SK-N-SH treated with all-trans-retinoic acid at 6 μM for 48 hours (cell line): ENCODE data around the gene SNRNP25.

Experiments used
- ATAC-seq: fragments of 200-7000 bp; cut with Tn5 transposase; 3 replicates; pipeline ENCODE4 v1.9.1; 2020; ENCODE audit warnings: mild to moderate bottlenecking, moderate library complexity
- ARNTL ChIP-seq: fragments of 450-650 bp; formaldehyde crosslinking; IDR thresholded peaks from 2 replicates; pipeline ENCODE4 v1.5.0; 2020; ENCODE audit warnings: low read depth, mild to moderate bottlenecking, moderate library complexity, borderline replicate concordance
- BACH2 ChIP-seq: fragments of 250-450 bp; sonication (Bioruptor Pico); IDR thresholded peaks from 2 replicates; pipeline ENCODE4 v1.9.0; 2021; ENCODE audit warnings: mild to moderate bottlenecking, borderline replicate concordance
- CSDC2 ChIP-seq: fragments of 250-450 bp; sonication (Bioruptor Pico); IDR thresholded peaks from 2 replicates; pipeline ENCODE4 v1.5.0; 2020; ENCODE audit warnings: mild to moderate bottlenecking, moderate library complexity
- ESRRG ChIP-seq: fragments of 250-450 bp; sonication (Bioruptor Pico); IDR thresholded peaks from 2 replicates; pipeline ENCODE4 v1.6.1; 2021; ENCODE audit warnings: mild to moderate bottlenecking
- GLIS3 ChIP-seq: fragments of 250-450 bp; sonication (Bioruptor Pico); IDR thresholded peaks from 2 replicates; pipeline ENCODE4 v1.5.0; 2020; ENCODE audit warnings: mild to moderate bottlenecking, moderate library complexity
- ISL1 ChIP-seq: fragments of 250-450 bp; sonication (Bioruptor Pico); IDR thresholded peaks from 2 replicates; pipeline ENCODE4 v2.1.2; 2022; ENCODE audit warnings: mild to moderate bottlenecking, moderate library complexity
- PPARA ChIP-seq: fragments of 250-450 bp; sonication (Bioruptor Pico); IDR thresholded peaks from 2 replicates; pipeline ENCODE4 v1.5.0; 2020; ENCODE audit warnings: mild to moderate bottlenecking, borderline replicate concordance
- RARB ChIP-seq: fragments of 250-450 bp; sonication (Bioruptor Pico); IDR thresholded peaks from 2 replicates; pipeline ENCODE4 v1.8.0; 2021; ENCODE audit warnings: mild to moderate bottlenecking, moderate library complexity
- SNAI2 ChIP-seq: fragments of 250-450 bp; sonication (Bioruptor Pico); IDR thresholded peaks from 2 replicates; pipeline ENCODE4 v1.5.0; 2020; ENCODE audit warnings: mild to moderate bottlenecking, moderate library complexity
- TOX ChIP-seq: fragments of 250-450 bp; sonication (Bioruptor Pico); IDR thresholded peaks from 2 replicates; pipeline ENCODE4 v1.8.0; 2021; ENCODE audit warnings: mild to moderate bottlenecking, moderate library complexity, borderline replicate concordance
- ZC3H10 ChIP-seq: fragments of 250-450 bp; sonication (Bioruptor Pico); IDR thresholded peaks from 2 replicates; pipeline ENCODE4 v1.5.1; 2021; ENCODE audit warnings: mild to moderate bottlenecking, moderate library complexity
- ZFP3 ChIP-seq: fragments of 250-450 bp; sonication (Bioruptor Pico); IDR thresholded peaks from 2 replicates; pipeline ENCODE4 v1.5.0; 2020; ENCODE audit warnings: mild to moderate bottlenecking, moderate library complexity
- ZFP30 ChIP-seq: fragments of 450-650 bp; formaldehyde crosslinking; IDR thresholded peaks from 2 replicates; pipeline ENCODE4 v1.5.0; 2022; ENCODE audit warnings: mild to moderate bottlenecking, moderate library complexity
- ZNF8 ChIP-seq: fragments of 450-650 bp; formaldehyde crosslinking; IDR thresholded peaks from 2 replicates; pipeline ENCODE4 v1.5.0; 2020; ENCODE audit warnings: mild to moderate bottlenecking, moderate library complexity
- TF ChIP-seq, protein P1 (sequence below): fragments of 250-450 bp; sonication (Bioruptor Pico); IDR thresholded peaks from 2 replicates; pipeline ENCODE4 v1.5.1; 2021; ENCODE audit warnings: mild to moderate bottlenecking, moderate library complexity
- TF ChIP-seq, protein P2 (sequence below): fragments of 250-450 bp; sonication (Bioruptor Pico); IDR thresholded peaks from 2 replicates; pipeline ENCODE4 v1.5.1; 2020; ENCODE audit warnings: low read depth, mild to moderate bottlenecking, moderate library complexity
- TF ChIP-seq, protein P3 (sequence below): fragments of 250-450 bp; sonication (Bioruptor Pico); IDR thresholded peaks from 2 replicates; pipeline ENCODE4 v1.5.0; 2020; ENCODE audit warnings: mild to moderate bottlenecking, moderate library complexity
- TF ChIP-seq, protein P4 (sequence below): fragments of 250-450 bp; sonication (Bioruptor Pico); IDR thresholded peaks from 2 replicates; pipeline ENCODE4 v1.8.0; 2020; ENCODE audit warnings: mild to moderate bottlenecking, moderate library complexity, borderline replicate concordance

Gene SNRNP25

DNA sequence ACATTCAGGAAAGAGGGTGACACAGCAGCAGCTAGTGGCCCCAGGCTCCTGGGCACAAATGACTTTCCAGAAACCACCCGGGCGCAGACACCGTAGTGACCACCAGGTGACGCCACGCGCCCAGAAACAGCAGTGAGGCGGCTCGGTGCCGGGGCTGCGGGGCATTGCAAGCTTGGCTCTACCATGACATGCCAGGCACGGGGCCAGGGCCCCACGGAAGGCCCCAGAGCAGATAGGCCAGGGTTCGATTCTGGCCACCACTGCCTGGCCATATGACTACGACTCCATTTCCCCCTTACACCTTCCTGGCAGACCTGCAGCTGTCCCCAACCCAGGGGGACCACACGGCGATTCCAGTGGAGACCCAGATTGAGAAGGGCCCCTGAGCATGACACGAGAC, 12.1 kb downstream of the SNRNP25 start:
- peak; percentile 92 for ATAC-seq

DNA sequence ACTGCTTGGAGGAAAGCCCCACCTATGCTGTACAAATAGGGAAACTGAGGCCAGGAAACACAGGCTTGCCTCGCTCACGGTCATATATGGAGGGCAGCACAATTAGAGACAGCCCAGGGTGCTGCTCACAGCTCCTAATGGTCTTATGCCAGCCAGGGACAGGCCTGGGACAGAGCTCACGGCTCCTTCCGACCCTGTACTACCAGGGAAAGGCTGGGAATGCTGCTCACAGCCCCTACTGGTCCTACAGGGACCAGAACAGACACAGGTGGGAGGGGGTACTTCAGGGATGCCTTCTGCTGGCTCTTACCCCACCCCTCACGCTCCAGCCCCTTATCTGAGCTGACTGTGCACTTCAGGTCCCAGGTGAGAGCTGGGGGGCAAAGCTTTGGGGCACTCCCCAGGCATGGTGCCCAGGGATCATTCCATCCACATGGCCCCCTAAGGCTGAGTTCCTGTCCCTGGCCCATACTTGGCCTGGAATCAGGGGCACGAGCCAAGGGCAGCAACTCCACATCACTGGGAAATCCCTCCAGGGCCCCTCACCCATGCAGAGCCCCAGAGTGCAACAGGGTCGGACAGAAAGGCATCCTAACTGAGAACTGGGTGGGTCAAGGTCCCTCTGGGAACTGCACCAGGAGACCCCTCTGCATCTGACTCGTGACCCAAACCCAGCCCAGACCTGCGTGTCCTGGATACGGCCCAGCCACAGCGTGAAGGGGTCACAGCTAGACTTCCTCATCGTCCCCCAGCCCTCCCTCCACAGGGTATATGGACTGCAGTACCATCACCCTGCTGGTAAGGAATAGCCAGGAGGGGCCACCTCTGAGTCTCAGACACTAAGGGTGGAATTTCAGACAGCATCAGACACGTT, 12.9 kb downstream of the SNRNP25 start:
- ATAC-seq: peak; percentile 6
- TF ChIP-seq ZFP3 (CRISPR knock-in tag): no peak
- no peak for TF ChIP-seq ISL1 (CRISPR knock-in tag)
- no peak for TF ChIP-seq ZC3H10 (CRISPR knock-in tag)
- no peak for TF ChIP-seq PPARA (CRISPR knock-in tag)
- TF ChIP-seq BACH2 (CRISPR knock-in tag): no peak
- TF ChIP-seq RARB (CRISPR knock-in tag): no peak
- no peak for TF ChIP-seq ESRRG
- TF ChIP-seq GLIS3: no peak
- no peak for TF ChIP-seq ZNF8
- no peak for TF ChIP-seq CSDC2 (CRISPR knock-in tag)
- no peak for TF ChIP-seq TOX (CRISPR knock-in tag)
- TF ChIP-seq ARNTL (CRISPR knock-in tag): no peak
- TF ChIP-seq, protein P1, sequence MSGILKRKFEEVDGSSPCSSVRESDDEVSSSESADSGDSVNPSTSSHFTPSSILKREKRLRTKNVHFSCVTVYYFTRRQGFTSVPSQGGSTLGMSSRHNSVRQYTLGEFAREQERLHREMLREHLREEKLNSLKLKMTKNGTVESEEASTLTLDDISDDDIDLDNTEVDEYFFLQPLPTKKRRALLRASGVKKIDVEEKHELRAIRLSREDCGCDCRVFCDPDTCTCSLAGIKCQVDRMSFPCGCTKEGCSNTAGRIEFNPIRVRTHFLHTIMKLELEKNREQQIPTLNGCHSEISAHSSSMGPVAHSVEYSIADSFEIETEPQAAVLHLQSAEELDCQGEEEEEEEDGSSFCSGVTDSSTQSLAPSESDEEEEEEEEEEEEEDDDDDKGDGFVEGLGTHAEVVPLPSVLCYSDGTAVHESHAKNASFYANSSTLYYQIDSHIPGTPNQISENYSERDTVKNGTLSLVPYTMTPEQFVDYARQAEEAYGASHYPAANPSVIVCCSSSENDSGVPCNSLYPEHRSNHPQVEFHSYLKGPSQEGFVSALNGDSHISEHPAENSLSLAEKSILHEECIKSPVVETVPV (CRISPR knock-in tag): no peak
- TF ChIP-seq, protein P2, sequence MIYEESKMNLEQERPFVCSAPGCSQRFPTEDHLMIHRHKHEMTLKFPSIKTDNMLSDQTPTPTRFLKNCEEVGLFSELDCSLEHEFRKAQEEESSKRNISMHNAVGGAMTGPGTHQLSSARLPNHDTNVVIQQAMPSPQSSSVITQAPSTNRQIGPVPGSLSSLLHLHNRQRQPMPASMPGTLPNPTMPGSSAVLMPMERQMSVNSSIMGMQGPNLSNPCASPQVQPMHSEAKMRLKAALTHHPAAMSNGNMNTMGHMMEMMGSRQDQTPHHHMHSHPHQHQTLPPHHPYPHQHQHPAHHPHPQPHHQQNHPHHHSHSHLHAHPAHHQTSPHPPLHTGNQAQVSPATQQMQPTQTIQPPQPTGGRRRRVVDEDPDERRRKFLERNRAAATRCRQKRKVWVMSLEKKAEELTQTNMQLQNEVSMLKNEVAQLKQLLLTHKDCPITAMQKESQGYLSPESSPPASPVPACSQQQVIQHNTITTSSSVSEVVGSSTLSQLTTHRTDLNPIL: no peak
- TF ChIP-seq, protein P3, sequence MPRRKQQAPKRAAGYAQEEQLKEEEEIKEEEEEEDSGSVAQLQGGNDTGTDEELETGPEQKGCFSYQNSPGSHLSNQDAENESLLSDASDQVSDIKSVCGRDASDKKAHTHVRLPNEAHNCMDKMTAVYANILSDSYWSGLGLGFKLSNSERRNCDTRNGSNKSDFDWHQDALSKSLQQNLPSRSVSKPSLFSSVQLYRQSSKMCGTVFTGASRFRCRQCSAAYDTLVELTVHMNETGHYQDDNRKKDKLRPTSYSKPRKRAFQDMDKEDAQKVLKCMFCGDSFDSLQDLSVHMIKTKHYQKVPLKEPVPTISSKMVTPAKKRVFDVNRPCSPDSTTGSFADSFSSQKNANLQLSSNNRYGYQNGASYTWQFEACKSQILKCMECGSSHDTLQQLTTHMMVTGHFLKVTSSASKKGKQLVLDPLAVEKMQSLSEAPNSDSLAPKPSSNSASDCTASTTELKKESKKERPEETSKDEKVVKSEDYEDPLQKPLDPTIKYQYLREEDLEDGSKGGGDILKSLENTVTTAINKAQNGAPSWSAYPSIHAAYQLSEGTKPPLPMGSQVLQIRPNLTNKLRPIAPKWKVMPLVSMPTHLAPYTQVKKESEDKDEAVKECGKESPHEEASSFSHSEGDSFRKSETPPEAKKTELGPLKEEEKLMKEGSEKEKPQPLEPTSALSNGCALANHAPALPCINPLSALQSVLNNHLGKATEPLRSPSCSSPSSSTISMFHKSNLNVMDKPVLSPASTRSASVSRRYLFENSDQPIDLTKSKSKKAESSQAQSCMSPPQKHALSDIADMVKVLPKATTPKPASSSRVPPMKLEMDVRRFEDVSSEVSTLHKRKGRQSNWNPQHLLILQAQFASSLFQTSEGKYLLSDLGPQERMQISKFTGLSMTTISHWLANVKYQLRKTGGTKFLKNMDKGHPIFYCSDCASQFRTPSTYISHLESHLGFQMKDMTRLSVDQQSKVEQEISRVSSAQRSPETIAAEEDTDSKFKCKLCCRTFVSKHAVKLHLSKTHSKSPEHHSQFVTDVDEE (CRISPR knock-in tag): no peak
- TF ChIP-seq SNAI2 (CRISPR knock-in tag): no peak

More for the DNA sequence above, 12.1 kb downstream of the SNRNP25 start:
- no peak for TF ChIP-seq PPARA (CRISPR knock-in tag)
- no peak for TF ChIP-seq ISL1 (CRISPR knock-in tag)
- TF ChIP-seq, protein P3 (CRISPR knock-in tag): no peak
- TF ChIP-seq CSDC2 (CRISPR knock-in tag): no peak
- no peak for TF ChIP-seq GLIS3
- TF ChIP-seq, protein P4, sequence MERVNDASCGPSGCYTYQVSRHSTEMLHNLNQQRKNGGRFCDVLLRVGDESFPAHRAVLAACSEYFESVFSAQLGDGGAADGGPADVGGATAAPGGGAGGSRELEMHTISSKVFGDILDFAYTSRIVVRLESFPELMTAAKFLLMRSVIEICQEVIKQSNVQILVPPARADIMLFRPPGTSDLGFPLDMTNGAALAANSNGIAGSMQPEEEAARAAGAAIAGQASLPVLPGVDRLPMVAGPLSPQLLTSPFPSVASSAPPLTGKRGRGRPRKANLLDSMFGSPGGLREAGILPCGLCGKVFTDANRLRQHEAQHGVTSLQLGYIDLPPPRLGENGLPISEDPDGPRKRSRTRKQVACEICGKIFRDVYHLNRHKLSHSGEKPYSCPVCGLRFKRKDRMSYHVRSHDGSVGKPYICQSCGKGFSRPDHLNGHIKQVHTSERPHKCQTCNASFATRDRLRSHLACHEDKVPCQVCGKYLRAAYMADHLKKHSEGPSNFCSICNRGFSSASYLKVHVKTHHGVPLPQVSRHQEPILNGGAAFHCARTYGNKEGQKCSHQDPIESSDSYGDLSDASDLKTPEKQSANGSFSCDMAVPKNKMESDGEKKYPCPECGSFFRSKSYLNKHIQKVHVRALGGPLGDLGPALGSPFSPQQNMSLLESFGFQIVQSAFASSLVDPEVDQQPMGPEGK (CRISPR knock-in tag): no peak
- TF ChIP-seq BACH2 (CRISPR knock-in tag): no peak
- no peak for TF ChIP-seq ZFP30 (CRISPR knock-in tag)
- no peak for TF ChIP-seq ZC3H10 (CRISPR knock-in tag)
- no peak for TF ChIP-seq ZFP3 (CRISPR knock-in tag)
